G401.6 (cell line): ENCODE data around the gene TDO2.
"Not testable (repeated sequence)": the region's sequence is repeated elsewhere in the genome, so short reads cannot be mapped to it uniquely, and the experiment has no call there.

Experiments used
- FAIRE-seq: peaks from 2 replicates; lab custom pipeline; 2012; peaks lifted over from hg19 to GRCh38; lab: Jason Lieb, UNC

Gene TDO2

GRCh38 chr4:155903453-155903852, at the start of gene TDO2:
TSS of gene TDO2 (plus strand) at chr4:155903696. CDS start at chr4:155903759, 63 bp downstream.
- FAIRE-seq = no peak

- FAIRE-seq = no peak
These were observed 48.8 kb upstream of the TDO2 start for GRCh38 chr4:155854582-155855226.

GRCh38 chr4:155855897-155856296, 47.6 kb upstream of the TDO2 start:
- FAIRE-seq = no peak

- no peak for FAIRE-seq
These were observed 37.3 kb upstream of the TDO2 start, which contains the start of gene ASIC5 for GRCh38 chr4:155866177-155866576. TSS of gene ASIC5 (minus strand) at chr4:155866277. CDS start at chr4:155866226, 51 bp downstream.

GRCh38 chr4:155875878-155876277, 27.6 kb upstream of the TDO2 start:
- FAIRE-seq = no peak

GRCh38 chr4:155877971-155878370, 25.5 kb upstream of the TDO2 start:
- no peak for FAIRE-seq

- FAIRE-seq = no peak
These were observed 24.9 kb upstream of the TDO2 start for GRCh38 chr4:155878611-155879010.

GRCh38 chr4:155879767-155880166, 23.7 kb upstream of the TDO2 start:
- no peak for FAIRE-seq

- FAIRE-seq = no peak
These were observed 21.9 kb upstream of the TDO2 start for GRCh38 chr4:155881555-155881954.

- no peak for FAIRE-seq
These were observed 19.6 kb upstream of the TDO2 start for GRCh38 chr4:155883895-155884294.

GRCh38 chr4:155885666-155886065, 17.8 kb upstream of the TDO2 start:
- no peak for FAIRE-seq

GRCh38 chr4:155887045-155887444, 16.5 kb upstream of the TDO2 start:
- FAIRE-seq = no peak

- no peak for FAIRE-seq
These were observed 15.5 kb upstream of the TDO2 start for GRCh38 chr4:155887847-155888570.

GRCh38 chr4:155889031-155889793, 14.3 kb upstream of the TDO2 start:
- no peak for FAIRE-seq

GRCh38 chr4:155889946-155890345, 13.6 kb upstream of the TDO2 start:
- no peak for FAIRE-seq

- no peak for FAIRE-seq
These were observed 12.4 kb upstream of the TDO2 start for GRCh38 chr4:155891058-155891457.

- not testable (repeated sequence) for FAIRE-seq
These were observed 5.1 kb upstream of the TDO2 start for GRCh38 chr4:155898371-155898770.

GRCh38 chr4:155899891-155900290, 3.6 kb upstream of the TDO2 start:
- no peak for FAIRE-seq

- no peak for FAIRE-seq
These were observed 3.1 kb upstream of the TDO2 start for GRCh38 chr4:155900381-155900780.

- no peak for FAIRE-seq
These were observed 2.5 kb upstream of the TDO2 start for GRCh38 chr4:155901013-155901412.

- FAIRE-seq = no peak
These were observed 835 bp downstream of the TDO2 start for GRCh38 chr4:155904331-155904730.

- no peak for FAIRE-seq
These were observed 3.2 kb downstream of the TDO2 start for GRCh38 chr4:155906554-155907247.

- FAIRE-seq = no peak
These were observed 4.1 kb downstream of the TDO2 start for GRCh38 chr4:155907556-155907955.
